Measurements from ENCODE around the gene CA5A.
A peak's percentile ranks its signal among the peaks of the same experiment; 100 is the strongest.
"Not testable (repeated sequence)": the region's sequence is repeated elsewhere in the genome, so short reads cannot be mapped to it uniquely, and the experiment has no call there.

Gene CA5A

GRCh38 chr16:87912691-87913090 is 23.6 kb downstream of the CA5A start:
- not testable (repeated sequence) for H3K36me3 Mint-ChIP-seq (ENCODE audit: low read depth); H3K4me3 Mint-ChIP-seq; H3K27ac Mint-ChIP-seq; DNase-seq; H3K9me3 Mint-ChIP-seq
- Mint-ChIP-seq H3K4me1 (ENCODE audit: low read depth) (peaks cover 16% of the 10 kb centered on the region), H3K27me3 (peaks cover 17% of the 10 kb centered on the region)

DNA sequence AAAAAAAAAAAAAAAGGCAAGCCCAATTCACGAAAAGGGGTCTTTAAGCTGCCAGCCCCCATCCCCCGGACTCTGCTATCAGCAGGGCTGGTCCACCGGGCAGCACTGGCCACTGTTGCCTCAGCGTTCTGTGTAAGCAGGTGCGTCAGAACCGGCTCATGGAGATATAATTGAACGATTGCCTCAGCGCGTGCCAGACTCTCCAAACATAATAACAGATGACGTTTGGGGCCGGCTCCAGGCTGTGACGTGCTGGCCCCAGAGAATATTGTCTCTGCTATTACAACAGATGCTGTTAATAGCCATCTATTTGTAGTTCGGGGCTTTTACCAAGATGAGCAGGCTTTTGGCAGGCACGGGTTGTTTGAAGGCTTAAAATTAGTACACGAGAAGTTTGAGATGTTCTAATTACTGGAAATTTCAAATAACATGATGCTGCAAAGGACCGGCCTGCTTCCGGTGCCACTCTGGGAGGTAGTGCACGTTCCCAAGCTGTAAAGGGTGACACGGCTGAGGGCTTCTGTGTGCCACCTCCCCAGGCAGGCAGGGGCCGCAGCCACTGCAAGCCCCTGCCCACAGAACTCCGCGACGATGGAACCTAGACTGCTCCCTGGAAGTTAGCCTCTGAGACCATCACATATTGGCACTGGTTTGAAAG is 25.1 kb downstream of the CA5A start:
- peaks cover 21% of the 10 kb centered on the region for H3K4me1 Mint-ChIP-seq (ENCODE audit: low read depth)
- peaks cover 14% of the 10 kb centered on the region for H3K27me3 Mint-ChIP-seq
- H3K36me3 Mint-ChIP-seq (ENCODE audit: low read depth); H3K27ac Mint-ChIP-seq; DNase-seq; H3K9me3 Mint-ChIP-seq; H3K4me3 Mint-ChIP-seq: not testable (repeated sequence)

GRCh38 chr16:87909203-87909935 is 27.0 kb downstream of the CA5A start:
- Mint-ChIP-seq H3K4me3 (peak overlapping the region; percentile 24), H3K27ac (peak overlapping the region; percentile 89), H3K4me1 (ENCODE audit: low read depth) (peaks cover 23% of the 10 kb centered on the region), H3K27me3 (peaks cover 14% of the 10 kb centered on the region)
- H3K36me3 Mint-ChIP-seq (ENCODE audit: low read depth); H3K9me3 Mint-ChIP-seq: not testable (repeated sequence)
- DNase-seq = peak; percentile 95

DNA sequence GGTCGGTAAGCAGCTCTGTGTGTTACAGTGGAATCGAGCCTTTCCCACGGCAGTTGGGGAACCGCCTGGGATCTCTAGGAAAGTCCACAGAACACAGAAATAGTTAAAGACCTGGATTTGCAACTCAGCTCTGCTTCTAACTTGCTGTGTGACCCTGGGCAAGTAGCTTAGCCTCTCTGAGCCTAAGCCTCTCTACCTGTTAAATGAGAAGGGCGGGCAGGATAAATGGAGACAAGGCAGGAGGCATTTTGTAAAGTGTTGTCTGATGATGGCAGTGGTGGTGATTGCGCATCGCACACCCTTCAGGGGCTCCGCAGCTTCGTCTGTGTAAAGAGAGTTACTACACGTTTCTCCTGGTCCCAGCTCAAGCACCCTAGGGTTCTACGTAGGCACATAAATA is 28.2 kb downstream of the CA5A start:
- not testable (repeated sequence) for H3K36me3 Mint-ChIP-seq (ENCODE audit: low read depth); DNase-seq; H3K27me3 Mint-ChIP-seq; H3K4me3 Mint-ChIP-seq; H3K9me3 Mint-ChIP-seq
- peak overlapping the region; percentile 89 for H3K27ac Mint-ChIP-seq
- peaks cover 29% of the 10 kb centered on the region for H3K4me1 Mint-ChIP-seq (ENCODE audit: low read depth)

- not testable (repeated sequence) for H3K27me3 Mint-ChIP-seq; H3K9me3 Mint-ChIP-seq; H3K4me3 Mint-ChIP-seq; H3K27ac Mint-ChIP-seq; H3K36me3 Mint-ChIP-seq (ENCODE audit: low read depth); DNase-seq
- H3K4me1 Mint-ChIP-seq (ENCODE audit: low read depth) = peaks cover 37% of the 10 kb centered on the region
These were observed 30.8 kb downstream of the CA5A start for GRCh38 chr16:87905521-87905920.

DNA sequence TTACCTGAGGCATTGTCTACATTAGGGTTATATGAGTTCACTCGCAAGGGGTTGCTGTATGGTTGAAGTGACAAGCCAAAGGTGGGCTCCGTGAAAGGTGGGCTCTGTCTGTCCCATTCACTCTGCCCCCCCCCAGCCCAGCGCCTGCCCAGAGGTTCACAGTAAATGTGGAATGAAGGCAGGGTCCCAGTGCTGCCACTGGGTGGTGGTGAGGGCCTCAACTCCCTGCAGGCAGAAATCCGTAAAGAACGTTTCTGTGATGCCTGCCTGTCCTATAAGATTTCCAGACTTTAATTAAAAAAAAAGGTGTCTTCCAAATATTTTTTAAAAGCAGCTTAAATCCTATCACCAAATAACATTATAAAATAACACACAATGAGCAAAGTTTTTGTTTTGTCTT is 31.4 kb downstream of the CA5A start:
- not testable (repeated sequence) for H3K27me3 Mint-ChIP-seq; DNase-seq; H3K36me3 Mint-ChIP-seq (ENCODE audit: low read depth); H3K4me3 Mint-ChIP-seq; H3K9me3 Mint-ChIP-seq; H3K27ac Mint-ChIP-seq
- H3K4me1 Mint-ChIP-seq (ENCODE audit: low read depth) = peaks cover 41% of the 10 kb centered on the region

GRCh38 chr16:87900489-87900888 is 35.8 kb downstream of the CA5A start:
- H3K4me3 Mint-ChIP-seq; H3K36me3 Mint-ChIP-seq (ENCODE audit: low read depth); H3K27me3 Mint-ChIP-seq; H3K9me3 Mint-ChIP-seq; DNase-seq: not testable (repeated sequence)
- peak overlapping the region; percentile 44 for H3K27ac Mint-ChIP-seq
- peaks cover 53% of the 10 kb centered on the region for H3K4me1 Mint-ChIP-seq (ENCODE audit: low read depth)

GRCh38 chr16:87897521-87898505 is 38.5 kb downstream of the CA5A start:
- DNase-seq = peak; percentile 77
- H3K4me3 Mint-ChIP-seq = peak overlapping the region; percentile 73
- H3K9me3 Mint-ChIP-seq = no peaks in the 10 kb centered on the region
- H3K27ac Mint-ChIP-seq = peak overlapping the region; percentile 99
- no peaks in the 10 kb centered on the region for H3K36me3 Mint-ChIP-seq (ENCODE audit: low read depth)
- no peaks in the 10 kb centered on the region for H3K27me3 Mint-ChIP-seq
- H3K4me1 Mint-ChIP-seq (ENCODE audit: low read depth) = peaks cover 67% of the 10 kb centered on the region

GRCh38 chr16:87896924-87897520 is 39.3 kb downstream of the CA5A start:
- H3K27ac Mint-ChIP-seq = peak overlapping the region; percentile 99
- not testable (repeated sequence) for H3K9me3 Mint-ChIP-seq; H3K36me3 Mint-ChIP-seq (ENCODE audit: low read depth); H3K27me3 Mint-ChIP-seq
- peak; percentile 56 for DNase-seq
- peaks cover 61% of the 10 kb centered on the region for H3K4me1 Mint-ChIP-seq (ENCODE audit: low read depth)
- H3K4me3 Mint-ChIP-seq = peak overlapping the region; percentile 73

- H3K9me3 Mint-ChIP-seq; H3K36me3 Mint-ChIP-seq (ENCODE audit: low read depth); H3K27me3 Mint-ChIP-seq; DNase-seq: not testable (repeated sequence)
- Mint-ChIP-seq H3K27ac (peak overlapping the region; percentile 99), H3K4me3 (peak overlapping the region; percentile 73), H3K4me1 (ENCODE audit: low read depth) (peaks cover 61% of the 10 kb centered on the region)
These were observed 40.0 kb downstream of the CA5A start for GRCh38 chr16:87896176-87896890.

GRCh38 chr16:87895641-87896141 is 40.6 kb downstream of the CA5A start:
- peak; percentile 86 for DNase-seq
- H3K27me3 Mint-ChIP-seq = no peaks in the 10 kb centered on the region
- H3K4me1 Mint-ChIP-seq (ENCODE audit: low read depth) = peaks cover 61% of the 10 kb centered on the region
- H3K9me3 Mint-ChIP-seq = no peaks in the 10 kb centered on the region
- no peaks in the 10 kb centered on the region for H3K36me3 Mint-ChIP-seq (ENCODE audit: low read depth)
- H3K27ac Mint-ChIP-seq = peak overlapping the region; percentile 99
- peak overlapping the region; percentile 47 for H3K4me3 Mint-ChIP-seq

GRCh38 chr16:87894005-87894404 is 42.3 kb downstream of the CA5A start:
- not testable (repeated sequence) for H3K36me3 Mint-ChIP-seq (ENCODE audit: low read depth); H3K27me3 Mint-ChIP-seq; H3K4me3 Mint-ChIP-seq; DNase-seq; H3K9me3 Mint-ChIP-seq
- H3K4me1 Mint-ChIP-seq (ENCODE audit: low read depth) = peaks cover 62% of the 10 kb centered on the region
- H3K27ac Mint-ChIP-seq = peak overlapping the region; percentile 99

DNA sequence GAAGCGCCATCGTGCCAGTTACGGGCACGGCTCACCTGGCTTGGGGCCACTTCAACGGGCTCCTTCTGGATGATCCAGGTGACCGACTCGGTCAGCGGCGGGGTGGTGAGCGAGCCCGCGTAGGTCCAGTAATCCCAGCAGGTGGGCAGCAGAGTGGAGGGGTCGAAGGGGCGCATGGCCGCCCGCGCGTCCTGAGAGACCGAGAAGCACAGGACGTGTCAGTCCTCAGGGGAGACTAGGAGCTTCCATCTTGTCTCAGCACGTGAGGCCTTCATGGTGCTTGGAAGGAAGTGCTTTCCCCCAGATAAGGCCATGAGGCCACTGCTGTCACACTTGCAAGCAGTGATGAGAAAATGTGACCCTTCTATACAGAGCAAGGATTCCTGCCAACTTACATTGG is 44.6 kb downstream of the CA5A start:
- DNase-seq = no peak
- Mint-ChIP-seq H3K9me3 (peaks cover 6% of the 10 kb centered on the region), H3K27me3 (no peaks in the 10 kb centered on the region), H3K27ac (no peak overlapping the region), H3K4me3 (no peak overlapping the region), H3K36me3 (ENCODE audit: low read depth) (no peaks in the 10 kb centered on the region), H3K4me1 (ENCODE audit: low read depth) (peaks cover 42% of the 10 kb centered on the region)

DNA sequence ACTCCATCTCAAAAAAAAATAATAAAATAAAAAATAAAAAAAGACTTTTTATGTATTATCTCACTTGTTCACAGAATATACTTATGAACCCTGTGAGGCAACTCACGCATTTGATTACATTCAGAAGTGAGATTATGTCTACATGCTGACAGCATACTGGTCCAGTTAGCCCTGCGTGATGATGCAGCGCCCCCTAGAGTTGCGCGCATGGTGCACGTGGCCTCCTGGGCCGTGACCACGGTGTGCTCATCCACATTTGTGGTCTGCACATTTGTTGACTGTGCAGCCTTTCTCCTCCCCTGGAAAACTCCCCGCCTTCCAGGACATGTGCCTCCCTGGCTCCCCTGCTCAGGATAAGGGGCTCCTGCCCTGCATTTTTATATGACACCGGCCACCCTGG is 46.6 kb downstream of the CA5A start:
- not testable (repeated sequence) for H3K9me3 Mint-ChIP-seq; DNase-seq; H3K4me3 Mint-ChIP-seq; H3K27ac Mint-ChIP-seq; H3K27me3 Mint-ChIP-seq; H3K36me3 Mint-ChIP-seq (ENCODE audit: low read depth)
- H3K4me1 Mint-ChIP-seq (ENCODE audit: low read depth) = peaks cover 23% of the 10 kb centered on the region

Data from activated T-cell treated with anti-CD3 and anti-CD28 coated beads, Interleukin-2, amount 50 U/mL, for 24 hours (primary cell).